HepG2 (cell line): ENCODE measurements around the gene IPO8. TPM values are rescaled to one million over a fixed set of nuclear protein-coding genes. Genes with fewer than 3 reads are reported as not detected.

Experiments used
- AKNA ChIP-seq: sonication (generic); formaldehyde crosslinking; IDR thresholded peaks from 2 replicates; pipeline ENCODE4 v1.4.0; 2020; ENCODE audit warnings: missing genetic modification reagents, borderline replicate concordance
- CTCF ChIP-seq: sonication (generic); formaldehyde crosslinking; IDR thresholded peaks from 2 replicates; pipeline ENCODE4 v1.5.0; 2020; ENCODE audit warnings: mild to moderate bottlenecking, missing genetic modification reagents, moderate library complexity
- MIER2 ChIP-seq: IDR thresholded peaks from 2 replicates; pipeline ENCODE4 v1.6.1; 2016; ENCODE audit warnings: missing biosample characterization, missing genetic modification reagents
- TEAD3 ChIP-seq: optimal IDR thresholded peaks from 2 replicates; pipeline ENCODE3; 2016; ENCODE audit warnings: borderline replicate concordance
- ZNF20 ChIP-seq: sonication (generic); formaldehyde crosslinking; IDR thresholded peaks from 2 replicates; pipeline ENCODE4 v1.4.0; 2020; ENCODE audit warnings: mild to moderate bottlenecking, moderate library complexity, missing genetic modification reagents
- polyA plus RNA-seq, 8 experiments: library from polyadenylated mRNA; depleted of rRNA in 3 of 8; stranded (reverse) in 7 of 8; unstranded in 1 of 8; fragments of >200 nt; fragmentation: Illumina TruSeq in 4 of 8; extraction: Trizol in 4 of 8; gene quantifications; 2 replicates each; pipeline versions ENCODE4 v1.2.1 to v1.2.3, GENCODE V29; 2011 to 2016; ENCODE audit warnings: low read depth in 4 of 8, missing spikeins in 1 of 8, mixed read lengths in 1 of 8; ENCODE audit not compliant: insufficient read depth in 1 of 8
- total RNA-seq, 5 experiments: library from RNA; depleted of rRNA; stranded (reverse); fragments of >200 nt; fragmentation: Illumina TruSeq; extraction: Trizol; gene quantifications; 2 replicates each; pipeline ENCODE4 v1.2.3, GENCODE V29; 2016; ENCODE audit warnings: low read depth in 1 of 5

IPO8 gene
- total and polyA plus RNA-seq, 2 of the 13 experiments (the other 11 are each of a cell fraction or from before 2014, with no cell fraction given), result 6.3 to 21.8 TPM

GRCh38 chr12:30691122-30691879, 4.4 kb downstream of the IPO8 start (continued):
- TF ChIP-seq AKNA (no peak), MIER2 (CRISPR knock-in tag) (no peak), ZNF20 (CRISPR knock-in tag) (no peak), TEAD3 (CRISPR knock-in tag) (peak; percentile 84), CTCF (peak; percentile 22; the same call in 1 of the 2 replicates)
